Esophagus muscularis mucosa (tissue), 4 donors: Measurements from ENCODE around the gene KATNB1. TPM values are rescaled to one million over a fixed set of nuclear protein-coding genes. Genes with fewer than 3 reads are reported as not detected.

Source experiments
- DNase-seq: peaks from one replicate; pipeline ENCODE4 v3.0.0-alpha.2; 2017; ENCODE audit errors: extremely low spot score
- H3K27ac ChIP-seq, 4 donors: fragments of 200-600 bp; sonication (generic); replicated peaks in 1 of 4; 1 replicate in 3 of 4; 2 replicates in 1 of 4; pipeline ENCODE4 v1.5.1; 2016 to 2019; ENCODE audit warnings: mild to moderate bottlenecking in 1 of 4
- H3K27me3 ChIP-seq, 4 donors: fragments of 200-600 bp; sonication (generic); one replicate each; pipeline versions ENCODE4 v1.5.1 to v1.6.0; 2016 to 2019
- H3K36me3 ChIP-seq, 4 donors: fragments of 200-600 bp; sonication (generic); one replicate each; pipeline ENCODE4 v1.5.1; 2016 to 2019
- H3K4me1 ChIP-seq, 4 donors: fragments of 200-600 bp; sonication (generic); one replicate each; pipeline ENCODE4 v1.5.1; 2016 to 2019
- H3K4me3 ChIP-seq, 4 donors: fragments of 200-600 bp; sonication (generic); 1 replicate in 2 of 4; 2 replicates in 2 of 4; pipeline ENCODE4 v1.5.1; 2016 to 2019; ENCODE audit warnings: mild to moderate bottlenecking in 4 of 4, moderate library complexity in 1 of 4
- H3K9me3 ChIP-seq, 4 donors: fragments of 200-600 bp; sonication (generic); 1 replicate in 3 of 4; 2 replicates in 1 of 4; pipeline ENCODE4 v1.5.1; 2016 to 2019
- EP300 ChIP-seq: sonication (generic); formaldehyde crosslinking; IDR thresholded peaks from one replicate; pipeline ENCODE4 v1.6.1; 2017; ENCODE audit warnings: antibody characterized with exemption
- POLR2A ChIP-seq: fragments of 450-650 bp; IDR thresholded peaks from one replicate; pipeline ENCODE4 v1.6.1; 2017; ENCODE audit warnings: antibody characterized with exemption, moderate library complexity, mild to moderate bottlenecking, low read depth
- POLR2AphosphoS5 ChIP-seq, 2 donors: sonication (generic); formaldehyde crosslinking; IDR thresholded peaks; one replicate each; pipeline ENCODE4 v1.6.1; 2017; ENCODE audit warnings: antibody characterized with exemption in 2 of 2
- WGBS: methylation state at CpG from one replicate; pipeline ENCODE4 v1.1.5; 2018; 5-methylcytosine and 5-hydroxymethylcytosine counted together
- intact Hi-C: fragments of 100-400 bp; cut with DNase I; formaldehyde crosslinking; loops from one replicate; pipeline ENCODE4 v1.15.1; 2023
- total RNA-seq, 4 donors: library from RNA; depleted of rRNA; stranded (reverse); fragments of >200 nt; gene quantifications; one replicate each; pipeline versions ENCODE4 v1.1.0 to v1.2.1, GENCODE V29; 2016
- TF ChIP-seq, protein P1 (sequence below), 3 experiments: fragments of 200-600 bp in 2 of 3; fragments of 450-650 bp in 1 of 3; sonication (generic) in 2 of 3; IDR thresholded peaks; one replicate each; pipeline ENCODE4 v1.5.1; 2017 to 2019; ENCODE audit warnings: antibody characterized with exemption in 3 of 3, mild to moderate bottlenecking in 2 of 3, moderate library complexity in 1 of 3

The KATNB1 gene
- total RNA-seq, 4 donors from 2014 or later: 10.4 to 16.9 (median 15.3) TPM

DNA sequence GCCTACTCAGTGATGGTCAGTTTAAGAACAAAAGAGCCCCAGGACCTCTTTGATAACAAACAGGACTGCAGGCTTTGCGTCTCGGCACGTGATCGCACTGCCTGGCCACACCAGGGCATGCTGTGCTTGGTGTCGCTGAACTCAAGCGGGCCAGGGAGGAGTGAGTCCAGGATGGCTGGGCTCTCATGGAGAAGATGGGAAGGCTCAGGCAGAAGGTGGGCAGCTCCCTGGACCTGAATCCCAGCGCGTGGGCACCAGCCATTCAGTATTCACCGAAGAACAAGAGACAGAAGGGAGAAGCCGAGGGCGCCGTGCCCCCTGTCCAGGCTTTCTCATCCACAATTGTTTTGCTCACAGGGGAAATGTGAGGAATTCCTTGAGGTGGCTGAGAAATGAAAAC lies 11.9 kb downstream of the KATNB1 start:
- Histone ChIP-seq H3K9me3 (no peaks in the 10 kb centered on the region), H3K4me3 (no peak overlapping the region), H3K27ac (no peak overlapping the region), H3K36me3 (peaks cover 0 to 71% (median 54%) of the 10 kb centered on the region in 4 donors), H3K27me3 (no peaks in the 10 kb centered on the region), H3K4me1 (no peaks in the 10 kb centered on the region)
- TF ChIP-seq POLR2AphosphoS5 (IDR thresholded peaks at IDR 0.05): no peak
- TF ChIP-seq, protein P1, sequence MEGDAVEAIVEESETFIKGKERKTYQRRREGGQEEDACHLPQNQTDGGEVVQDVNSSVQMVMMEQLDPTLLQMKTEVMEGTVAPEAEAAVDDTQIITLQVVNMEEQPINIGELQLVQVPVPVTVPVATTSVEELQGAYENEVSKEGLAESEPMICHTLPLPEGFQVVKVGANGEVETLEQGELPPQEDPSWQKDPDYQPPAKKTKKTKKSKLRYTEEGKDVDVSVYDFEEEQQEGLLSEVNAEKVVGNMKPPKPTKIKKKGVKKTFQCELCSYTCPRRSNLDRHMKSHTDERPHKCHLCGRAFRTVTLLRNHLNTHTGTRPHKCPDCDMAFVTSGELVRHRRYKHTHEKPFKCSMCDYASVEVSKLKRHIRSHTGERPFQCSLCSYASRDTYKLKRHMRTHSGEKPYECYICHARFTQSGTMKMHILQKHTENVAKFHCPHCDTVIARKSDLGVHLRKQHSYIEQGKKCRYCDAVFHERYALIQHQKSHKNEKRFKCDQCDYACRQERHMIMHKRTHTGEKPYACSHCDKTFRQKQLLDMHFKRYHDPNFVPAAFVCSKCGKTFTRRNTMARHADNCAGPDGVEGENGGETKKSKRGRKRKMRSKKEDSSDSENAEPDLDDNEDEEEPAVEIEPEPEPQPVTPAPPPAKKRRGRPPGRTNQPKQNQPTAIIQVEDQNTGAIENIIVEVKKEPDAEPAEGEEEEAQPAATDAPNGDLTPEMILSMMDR (IDR thresholded peaks at IDR 0.05): no peak
- no peak for TF ChIP-seq POLR2A
- no peak for TF ChIP-seq EP300
- DNase-seq: no peak
- WGBS: 97% methylated on average over 12 of the region's 12 CpGs
- intact Hi-C loops: no loop called here

DNA sequence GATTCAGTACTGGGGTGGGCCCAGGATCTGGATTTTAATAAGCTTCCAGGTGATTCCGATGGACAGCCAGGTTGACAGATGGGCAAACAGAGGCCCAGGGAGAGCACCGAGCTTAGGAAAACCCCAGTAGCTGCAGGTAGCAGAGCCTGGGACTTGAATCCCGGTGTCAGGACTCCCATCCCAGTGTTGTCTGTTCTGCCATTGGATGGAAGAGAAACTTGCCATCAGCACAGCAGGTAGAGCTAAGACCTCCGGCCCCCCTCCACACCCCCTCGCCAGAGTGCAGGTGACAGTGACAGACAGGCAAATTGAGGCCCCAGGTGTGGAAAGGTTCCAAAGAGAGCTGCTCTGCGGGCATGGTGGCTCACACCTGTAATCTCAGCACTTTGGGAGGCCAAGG lies 12.4 kb downstream of the KATNB1 start:
- Histone ChIP-seq H3K4me1 (no peaks in the 10 kb centered on the region), H3K4me3 (no peak overlapping the region), H3K27ac (no peak overlapping the region), H3K27me3 (no peaks in the 10 kb centered on the region), H3K36me3 (peaks cover 0 to 73% (median 58%) of the 10 kb centered on the region in 4 donors), H3K9me3 (no peaks in the 10 kb centered on the region)
- DNase-seq: no peak
- TF ChIP-seq, protein P1 (IDR thresholded peaks at IDR 0.05): no peak
- no peak for TF ChIP-seq EP300
- TF ChIP-seq POLR2AphosphoS5 (IDR thresholded peaks at IDR 0.05): no peak
- no peak for TF ChIP-seq POLR2A
- intact Hi-C loops: no loop called here
- 94% methylated on average over 4 of the region's 6 CpGs for WGBS

DNA sequence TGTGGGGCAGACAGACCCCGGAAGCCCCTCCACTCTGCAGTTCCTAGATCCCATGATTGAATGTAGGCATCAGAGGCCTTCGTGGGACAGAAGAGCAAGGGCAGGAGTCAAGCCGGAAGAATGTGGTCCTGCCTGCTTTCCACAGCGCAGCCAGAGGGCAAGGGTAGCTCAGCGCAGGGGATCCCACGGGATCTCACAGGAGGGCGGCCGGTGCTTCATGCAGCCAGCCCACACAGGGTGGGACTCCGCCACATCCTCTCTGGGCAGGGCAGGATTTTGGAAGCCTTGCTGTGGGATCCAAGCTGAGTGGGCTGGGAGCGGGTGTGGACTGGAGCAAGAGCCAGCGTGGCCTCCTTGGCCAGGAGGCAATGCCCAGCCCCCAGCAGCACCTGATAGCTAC lies 13.0 kb downstream of the KATNB1 start:
- TF ChIP-seq POLR2AphosphoS5 (IDR thresholded peaks at IDR 0.05): no peak
- Histone ChIP-seq H3K9me3 (no peaks in the 10 kb centered on the region), H3K27ac (no peak overlapping the region), H3K4me1 (no peaks in the 10 kb centered on the region), H3K4me3 (no peak overlapping the region), H3K36me3 (peaks cover 4 to 73% (median 58%) of the 10 kb centered on the region in 4 donors), H3K27me3 (no peaks in the 10 kb centered on the region)
- no peak for DNase-seq
- 78% methylated on average over 7 of the region's 11 CpGs for WGBS
- intact Hi-C loops: no loop called here

DNA sequence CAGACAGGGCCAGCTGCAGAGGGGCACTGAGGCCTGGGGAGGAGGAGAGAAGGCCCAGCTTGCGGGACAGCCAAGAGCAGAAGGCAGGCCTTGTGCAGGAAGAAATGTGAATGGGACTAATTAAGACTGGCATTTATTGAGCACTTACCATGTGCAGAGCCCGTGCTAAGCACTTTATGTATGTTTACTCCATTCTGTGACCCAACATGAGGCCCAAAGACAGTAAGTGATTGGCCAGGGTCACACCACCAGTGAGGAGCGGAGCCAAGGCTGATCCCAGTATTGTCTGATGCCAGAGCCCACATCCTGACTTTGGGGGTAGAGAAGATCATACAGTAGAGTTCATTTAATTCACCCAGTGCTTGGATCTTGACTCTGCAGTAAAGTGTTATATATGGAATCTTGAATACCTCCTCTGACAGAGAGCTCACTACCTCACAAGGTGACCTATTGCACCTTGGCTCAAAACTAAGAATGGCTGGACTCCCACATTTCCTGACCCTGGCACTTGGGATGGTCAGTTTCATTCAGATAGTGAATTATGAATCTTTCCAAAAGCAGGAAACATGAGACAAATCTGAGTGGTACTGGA lies 13.6 kb downstream of the KATNB1 start:
- Histone ChIP-seq H3K27me3 (no peaks in the 10 kb centered on the region), H3K4me3 (no peak overlapping the region), H3K9me3 (no peaks in the 10 kb centered on the region), H3K36me3 (peaks cover 4 to 73% (median 57%) of the 10 kb centered on the region in 4 donors), H3K4me1 (no peaks in the 10 kb centered on the region), H3K27ac (no peak overlapping the region)
- intact Hi-C loops: no loop called here
- TF ChIP-seq POLR2AphosphoS5 (IDR thresholded peaks at IDR 0.05) (no peak), POLR2A (no peak), EP300 (no peak)
- TF ChIP-seq, protein P1 (IDR thresholded peaks at IDR 0.05): no peak
- 97% methylated on average over 3 of the region's 3 CpGs for WGBS
- no peak for DNase-seq

DNA sequence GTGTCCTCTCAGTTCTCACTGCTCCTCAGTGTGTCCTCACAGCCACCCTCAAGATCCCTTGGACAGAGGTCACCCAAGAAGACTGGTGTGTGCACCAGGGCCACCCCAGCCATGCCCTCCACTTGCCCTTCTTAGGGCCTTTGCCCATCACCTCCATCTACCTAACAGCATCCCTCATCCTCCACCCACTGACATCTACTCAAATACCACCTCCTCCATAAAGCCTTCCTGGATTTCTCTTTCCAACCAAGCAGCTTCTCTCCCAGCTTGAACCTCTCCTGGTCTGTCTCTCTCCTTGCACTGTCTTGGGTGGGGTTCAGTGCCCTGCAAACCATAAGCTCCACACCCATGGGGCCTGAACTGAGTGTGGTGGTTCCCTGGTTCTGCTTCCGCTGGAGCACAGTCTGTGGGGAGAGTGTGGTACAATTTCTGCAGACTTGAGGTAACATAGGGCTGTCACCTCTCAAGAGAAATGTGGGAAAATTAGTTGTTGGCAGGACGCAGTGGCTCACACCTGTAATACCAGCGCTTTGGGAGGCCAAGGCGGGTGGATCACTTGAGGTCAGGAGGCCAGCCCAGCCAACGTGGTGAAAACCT lies 14.4 kb downstream of the KATNB1 start:
- Histone ChIP-seq H3K27ac (no peak overlapping the region), H3K27me3 (no peaks in the 10 kb centered on the region), H3K9me3 (no peaks in the 10 kb centered on the region), H3K36me3 (peaks cover 4 to 73% (median 59%) of the 10 kb centered on the region in 4 donors), H3K4me1 (no peaks in the 10 kb centered on the region), H3K4me3 (no peak overlapping the region)
- 98% methylated on average over 5 of the region's 5 CpGs for WGBS
- no peak for DNase-seq
- intact Hi-C loops: no loop called here
- no peak for TF ChIP-seq EP300
- no peak for TF ChIP-seq POLR2AphosphoS5 (IDR thresholded peaks at IDR 0.05)
- TF ChIP-seq POLR2A: no peak
- TF ChIP-seq, protein P1 (IDR thresholded peaks at IDR 0.05): no peak
